Panc1 (cell line): ENCODE results near the gene RBP2.

Source experiments
- CTCF ChIP-seq: fragments of 450-650 bp; IDR thresholded peaks from 2 replicates; pipeline ENCODE4 v1.5.1; 2017; ENCODE audit warnings: mild to moderate bottlenecking
- POLR2AphosphoS5 ChIP-seq: IDR thresholded peaks from 2 replicates; pipeline ENCODE4 v1.6.1; 2012; ENCODE audit warnings: mild to moderate bottlenecking, low read depth, low read length, moderate library complexity
- SIN3A ChIP-seq: IDR thresholded peaks from 2 replicates; pipeline ENCODE4 v1.6.1; 2012; ENCODE audit warnings: low read depth, mild to moderate bottlenecking, low read length, moderate library complexity, borderline replicate concordance; ENCODE audit not compliant: insufficient read depth
- TCF7L2 ChIP-seq: IDR thresholded peaks from 2 replicates; pipeline ENCODE4 v1.6.1; 2011; ENCODE audit warnings: mild to moderate bottlenecking, low read depth, low read length, inconsistent platforms

GRCh38 chr3:139482206-139482605, 5.9 kb upstream of the RBP2 start:
- TF ChIP-seq CTCF, result no peak
- TF ChIP-seq POLR2AphosphoS5, result no peak
- no peak for TF ChIP-seq TCF7L2
- no peak for TF ChIP-seq SIN3A
